ENCODE data around the gene DLEC1.
A peak's percentile ranks its signal among the peaks of the same experiment; 100 is the strongest.

Gene DLEC1

GRCh38 chr3:38141173-38141951 lies 102.4 kb downstream of the DLEC1 start:
- no peaks in the 10 kb centered on the region for H3K27me3 Mint-ChIP-seq
- H3K4me3 Mint-ChIP-seq, result peak overlapping the region; percentile 37
- ATAC-seq (replicated peaks; ENCODE audit: extremely low read depth, poor library complexity, severe bottlenecking) (no peak), DNase-seq (ENCODE audit: low spot score in 2 of 2) (peak in 1 of 2 donors; percentile 9)
- H3K27ac Mint-ChIP-seq (ENCODE audit: low read depth), result peak overlapping the region; percentile 64
- peaks cover 4% of the 10 kb centered on the region for H3K9me3 Mint-ChIP-seq
- peaks cover 46% of the 10 kb centered on the region for H3K4me1 Mint-ChIP-seq
- H3K36me3 Mint-ChIP-seq (ENCODE audit: insufficient read depth), result peaks cover 9% of the 10 kb centered on the region

- H3K27ac Mint-ChIP-seq (ENCODE audit: low read depth), result peak overlapping the region; percentile 64
- H3K4me3 Mint-ChIP-seq, result no peak overlapping the region
- H3K27me3 Mint-ChIP-seq, result no peaks in the 10 kb centered on the region
- DNase-seq (ENCODE audit: low spot score in 2 of 2), result peak in 1 of 2 donors; percentile 3
- ATAC-seq (replicated peaks; ENCODE audit: extremely low read depth, poor library complexity, severe bottlenecking), result no peak
- H3K4me1 Mint-ChIP-seq, result peaks cover 44% of the 10 kb centered on the region
- H3K36me3 Mint-ChIP-seq (ENCODE audit: insufficient read depth), result peaks cover 11% of the 10 kb centered on the region
- peaks cover 9% of the 10 kb centered on the region for H3K9me3 Mint-ChIP-seq
These were observed 102.9 kb downstream of the DLEC1 start for GRCh38 chr3:38141952-38142273.

- ATAC-seq (replicated peaks; ENCODE audit: extremely low read depth, poor library complexity, severe bottlenecking) (no peak), DNase-seq (ENCODE audit: low spot score in 2 of 2) (no peak)
- Mint-ChIP-seq H3K27me3 (no peaks in the 10 kb centered on the region), H3K4me1 (peaks cover 34% of the 10 kb centered on the region), H3K4me3 (no peak overlapping the region), H3K36me3 (ENCODE audit: insufficient read depth) (peaks cover 9% of the 10 kb centered on the region), H3K9me3 (peaks cover 9% of the 10 kb centered on the region), H3K27ac (ENCODE audit: low read depth) (no peak overlapping the region)
These were observed 104.0 kb downstream of the DLEC1 start for GRCh38 chr3:38142959-38143358.

- Mint-ChIP-seq H3K9me3 (peaks cover 9% of the 10 kb centered on the region), H3K4me1 (peaks cover 28% of the 10 kb centered on the region), H3K27ac (ENCODE audit: low read depth) (no peak overlapping the region), H3K27me3 (no peaks in the 10 kb centered on the region), H3K4me3 (no peak overlapping the region), H3K36me3 (ENCODE audit: insufficient read depth) (peaks cover 7% of the 10 kb centered on the region)
- DNase-seq (ENCODE audit: low spot score in 2 of 2), result no peak
- ATAC-seq (replicated peaks; ENCODE audit: extremely low read depth, poor library complexity, severe bottlenecking), result no peak
These were observed 104.5 kb downstream of the DLEC1 start for GRCh38 chr3:38143511-38143910.

- H3K9me3 Mint-ChIP-seq, result peaks cover 9% of the 10 kb centered on the region
- ATAC-seq (replicated peaks; ENCODE audit: extremely low read depth, poor library complexity, severe bottlenecking), result no peak
- no peak overlapping the region for H3K4me3 Mint-ChIP-seq
- peaks cover 5% of the 10 kb centered on the region for H3K36me3 Mint-ChIP-seq (ENCODE audit: insufficient read depth)
- H3K27ac Mint-ChIP-seq (ENCODE audit: low read depth), result no peak overlapping the region
- no peak for DNase-seq (ENCODE audit: low spot score in 2 of 2)
- H3K4me1 Mint-ChIP-seq, result peaks cover 14% of the 10 kb centered on the region
- H3K27me3 Mint-ChIP-seq, result no peaks in the 10 kb centered on the region
These were observed 107.5 kb downstream of the DLEC1 start for GRCh38 chr3:38146504-38146903.

GRCh38 chr3:38147421-38147820 lies 108.4 kb downstream of the DLEC1 start:
- peaks cover 21% of the 10 kb centered on the region for H3K4me1 Mint-ChIP-seq
- H3K27ac Mint-ChIP-seq (ENCODE audit: low read depth), result no peak overlapping the region
- peaks cover 2% of the 10 kb centered on the region for H3K36me3 Mint-ChIP-seq (ENCODE audit: insufficient read depth)
- no peak for ATAC-seq (replicated peaks; ENCODE audit: extremely low read depth, poor library complexity, severe bottlenecking)
- H3K9me3 Mint-ChIP-seq, result peaks cover 9% of the 10 kb centered on the region
- H3K4me3 Mint-ChIP-seq, result no peak overlapping the region
- DNase-seq (ENCODE audit: low spot score in 2 of 2), result no peak
- no peaks in the 10 kb centered on the region for H3K27me3 Mint-ChIP-seq

GRCh38 chr3:38148311-38148882 lies 109.4 kb downstream of the DLEC1 start:
- DNase-seq (ENCODE audit: low spot score in 2 of 2) (no peak), ATAC-seq (replicated peaks; ENCODE audit: extremely low read depth, poor library complexity, severe bottlenecking) (no peak)
- H3K27ac Mint-ChIP-seq (ENCODE audit: low read depth), result no peak overlapping the region
- H3K9me3 Mint-ChIP-seq, result peaks cover 9% of the 10 kb centered on the region
- peaks cover 2% of the 10 kb centered on the region for H3K36me3 Mint-ChIP-seq (ENCODE audit: insufficient read depth)
- no peaks in the 10 kb centered on the region for H3K27me3 Mint-ChIP-seq
- H3K4me3 Mint-ChIP-seq, result no peak overlapping the region
- H3K4me1 Mint-ChIP-seq, result peaks cover 27% of the 10 kb centered on the region

- Mint-ChIP-seq H3K9me3 (peaks cover 9% of the 10 kb centered on the region), H3K4me1 (peaks cover 27% of the 10 kb centered on the region), H3K4me3 (no peak overlapping the region), H3K36me3 (ENCODE audit: insufficient read depth) (peaks cover 2% of the 10 kb centered on the region), H3K27ac (ENCODE audit: low read depth) (peak overlapping the region; percentile 21), H3K27me3 (no peaks in the 10 kb centered on the region)
- DNase-seq (ENCODE audit: low spot score in 2 of 2) (no peak), ATAC-seq (replicated peaks; ENCODE audit: extremely low read depth, poor library complexity, severe bottlenecking) (no peak)
These were observed 110.7 kb downstream of the DLEC1 start for GRCh38 chr3:38149708-38150107.

- peak overlapping the region; percentile 80 for H3K27ac Mint-ChIP-seq (ENCODE audit: low read depth)
These were observed 111.9 kb downstream of the DLEC1 start for GRCh38 chr3:38150780-38151528.

GRCh38 chr3:38151667-38152265 lies 112.8 kb downstream of the DLEC1 start:
- DNase-seq (ENCODE audit: low spot score in 2 of 2), result no peak

More at GRCh38 chr3:38150780-38151528, 111.9 kb downstream of the DLEC1 start:
- DNase-seq (ENCODE audit: low spot score in 2 of 2) (no peak), ATAC-seq (replicated peaks; ENCODE audit: extremely low read depth, poor library complexity, severe bottlenecking) (no peak)
- H3K27me3 Mint-ChIP-seq, result no peaks in the 10 kb centered on the region
- peaks cover 9% of the 10 kb centered on the region for H3K9me3 Mint-ChIP-seq
- peaks cover 27% of the 10 kb centered on the region for H3K4me1 Mint-ChIP-seq
- H3K36me3 Mint-ChIP-seq (ENCODE audit: insufficient read depth), result peaks cover 2% of the 10 kb centered on the region
- H3K4me3 Mint-ChIP-seq, result no peak overlapping the region

GRCh38 chr3:38152609-38153008 lies 113.6 kb downstream of the DLEC1 start:
- Mint-ChIP-seq H3K9me3 (no peaks in the 10 kb centered on the region), H3K4me1 (peaks cover 27% of the 10 kb centered on the region), H3K4me3 (no peak overlapping the region), H3K27ac (ENCODE audit: low read depth) (no peak overlapping the region), H3K36me3 (ENCODE audit: insufficient read depth) (no peaks in the 10 kb centered on the region), H3K27me3 (no peaks in the 10 kb centered on the region)
- no peak for ATAC-seq (replicated peaks; ENCODE audit: extremely low read depth, poor library complexity, severe bottlenecking)
- no peak for DNase-seq (ENCODE audit: low spot score in 2 of 2)

More at GRCh38 chr3:38151667-38152265, 112.8 kb downstream of the DLEC1 start:
- Mint-ChIP-seq H3K4me1 (peaks cover 27% of the 10 kb centered on the region), H3K27me3 (no peaks in the 10 kb centered on the region), H3K27ac (ENCODE audit: low read depth) (peak overlapping the region; percentile 80), H3K4me3 (no peak overlapping the region), H3K36me3 (ENCODE audit: insufficient read depth) (no peaks in the 10 kb centered on the region), H3K9me3 (peaks cover 2% of the 10 kb centered on the region)
- peak; percentile 97 for ATAC-seq (replicated peaks; ENCODE audit: extremely low read depth, poor library complexity, severe bottlenecking)

- ATAC-seq (replicated peaks; ENCODE audit: extremely low read depth, poor library complexity, severe bottlenecking), result no peak
- H3K27ac Mint-ChIP-seq (ENCODE audit: low read depth), result no peak overlapping the region
These were observed 114.2 kb downstream of the DLEC1 start for GRCh38 chr3:38153221-38153620.

More at GRCh38 chr3:38153221-38153620, 114.2 kb downstream of the DLEC1 start:
- Mint-ChIP-seq H3K9me3 (no peaks in the 10 kb centered on the region), H3K4me3 (no peak overlapping the region), H3K4me1 (peaks cover 27% of the 10 kb centered on the region), H3K36me3 (ENCODE audit: insufficient read depth) (no peaks in the 10 kb centered on the region), H3K27me3 (no peaks in the 10 kb centered on the region)
- DNase-seq (ENCODE audit: low spot score in 2 of 2), result no peak
